GM23338 (cell line): ENCODE data around the gene COL18A1.

Experiments used
- CREB1 ChIP-seq: fragments of 250-450 bp; sonication (Bioruptor Pico); IDR thresholded peaks from 2 replicates; pipeline ENCODE4 v1.5.0; 2020; ENCODE audit warnings: low read depth, mild to moderate bottlenecking, moderate library complexity
- EZH2 ChIP-seq: fragments of 200-600 bp; sonication (generic); IDR thresholded peaks from one replicate; pipeline ENCODE4 v1.8.0; 2017; ENCODE audit warnings: antibody characterized with exemption, mild to moderate bottlenecking, low read depth; ENCODE audit not compliant: unreplicated experiment
- EZH2phosphoT487 ChIP-seq: fragments of 200-600 bp; sonication (generic); IDR thresholded peaks from one replicate; pipeline ENCODE4 v1.8.1; 2018; ENCODE audit warnings: antibody characterized with exemption; ENCODE audit not compliant: unreplicated experiment
- JUNB ChIP-seq: IDR thresholded peaks from one replicate; pipeline ENCODE4 v1.6.1; 2016; ENCODE audit warnings: antibody characterized with exemption; ENCODE audit not compliant: unreplicated experiment
- NANOG ChIP-seq: IDR thresholded peaks from 2 replicates; pipeline ENCODE4 v1.6.1; 2016; ENCODE audit warnings: antibody characterized with exemption, borderline replicate concordance
- POLR2AphosphoS5 ChIP-seq: IDR thresholded peaks from 2 replicates; pipeline ENCODE4 v1.6.1; 2016; ENCODE audit warnings: antibody characterized with exemption, low read depth
- TF ChIP-seq, protein P1 (sequence below), 2 experiments: fragments of 200-600 bp in 1 of 2; sonication (generic) in 1 of 2; conservative IDR thresholded peaks; 2 replicates each; pipeline versions ENCODE4 v1.5.1 to v1.6.1; 2016 to 2017; ENCODE audit warnings: antibody characterized with exemption in 2 of 2, low read depth in 2 of 2, mild to moderate bottlenecking in 2 of 2, moderate library complexity in 1 of 2
- TF ChIP-seq, protein P2 (sequence below): IDR thresholded peaks from 2 replicates; pipeline ENCODE4 v1.6.1; 2016; ENCODE audit warnings: antibody characterized with exemption

DNA sequence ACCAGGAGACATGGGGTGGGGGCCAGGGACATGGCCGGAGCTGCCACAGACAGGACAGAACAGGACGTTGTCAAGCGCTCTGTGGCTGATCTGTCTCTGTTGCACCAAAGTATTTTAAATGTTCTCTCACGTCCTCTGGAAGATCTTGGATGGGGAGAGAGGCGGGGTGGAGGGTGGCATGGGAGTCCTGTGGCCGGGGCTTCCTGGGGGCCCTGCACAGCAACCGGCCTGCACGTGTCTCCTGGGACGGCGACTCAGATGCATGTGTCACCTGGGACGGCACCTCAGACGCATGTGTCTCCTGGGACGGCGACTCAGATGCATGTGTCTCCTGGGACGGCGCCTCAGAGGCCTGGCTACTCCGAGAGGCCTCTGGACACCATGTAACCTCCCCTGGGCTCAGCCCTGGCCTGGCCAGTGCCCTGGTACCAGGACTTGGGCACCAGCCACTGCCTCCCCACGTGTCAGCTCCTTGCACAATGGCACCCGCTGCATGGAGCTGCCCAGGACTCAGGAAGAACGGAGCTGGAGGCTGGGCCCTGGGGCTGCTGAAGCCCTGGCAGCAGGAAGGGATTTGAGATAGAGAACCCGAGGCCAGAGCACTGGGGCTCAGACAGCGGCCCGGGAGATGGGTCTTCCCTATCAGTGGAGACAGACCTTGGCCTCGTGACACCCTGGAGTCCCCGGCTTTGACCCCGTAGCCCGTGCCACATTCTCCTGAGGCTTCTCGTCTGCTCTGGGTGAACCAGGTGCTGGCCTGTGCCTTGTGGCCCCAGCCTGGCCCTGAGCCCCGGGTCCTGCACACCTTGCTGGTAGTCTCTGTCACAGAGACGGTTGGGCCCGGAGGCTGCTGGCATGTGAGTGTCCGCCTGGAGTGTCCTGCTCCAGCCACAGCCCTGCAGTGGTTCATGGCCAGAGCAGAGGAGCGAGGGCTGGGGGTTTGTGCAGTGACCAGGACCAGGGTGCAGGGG lies 152.0 kb downstream of the COL18A1 start:
- TF ChIP-seq, protein P1, sequence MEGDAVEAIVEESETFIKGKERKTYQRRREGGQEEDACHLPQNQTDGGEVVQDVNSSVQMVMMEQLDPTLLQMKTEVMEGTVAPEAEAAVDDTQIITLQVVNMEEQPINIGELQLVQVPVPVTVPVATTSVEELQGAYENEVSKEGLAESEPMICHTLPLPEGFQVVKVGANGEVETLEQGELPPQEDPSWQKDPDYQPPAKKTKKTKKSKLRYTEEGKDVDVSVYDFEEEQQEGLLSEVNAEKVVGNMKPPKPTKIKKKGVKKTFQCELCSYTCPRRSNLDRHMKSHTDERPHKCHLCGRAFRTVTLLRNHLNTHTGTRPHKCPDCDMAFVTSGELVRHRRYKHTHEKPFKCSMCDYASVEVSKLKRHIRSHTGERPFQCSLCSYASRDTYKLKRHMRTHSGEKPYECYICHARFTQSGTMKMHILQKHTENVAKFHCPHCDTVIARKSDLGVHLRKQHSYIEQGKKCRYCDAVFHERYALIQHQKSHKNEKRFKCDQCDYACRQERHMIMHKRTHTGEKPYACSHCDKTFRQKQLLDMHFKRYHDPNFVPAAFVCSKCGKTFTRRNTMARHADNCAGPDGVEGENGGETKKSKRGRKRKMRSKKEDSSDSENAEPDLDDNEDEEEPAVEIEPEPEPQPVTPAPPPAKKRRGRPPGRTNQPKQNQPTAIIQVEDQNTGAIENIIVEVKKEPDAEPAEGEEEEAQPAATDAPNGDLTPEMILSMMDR (conservative IDR thresholded peaks at IDR 0.05; ENCODE audit: low read depth in 2 of 2) = no peak
- TF ChIP-seq, protein P2, sequence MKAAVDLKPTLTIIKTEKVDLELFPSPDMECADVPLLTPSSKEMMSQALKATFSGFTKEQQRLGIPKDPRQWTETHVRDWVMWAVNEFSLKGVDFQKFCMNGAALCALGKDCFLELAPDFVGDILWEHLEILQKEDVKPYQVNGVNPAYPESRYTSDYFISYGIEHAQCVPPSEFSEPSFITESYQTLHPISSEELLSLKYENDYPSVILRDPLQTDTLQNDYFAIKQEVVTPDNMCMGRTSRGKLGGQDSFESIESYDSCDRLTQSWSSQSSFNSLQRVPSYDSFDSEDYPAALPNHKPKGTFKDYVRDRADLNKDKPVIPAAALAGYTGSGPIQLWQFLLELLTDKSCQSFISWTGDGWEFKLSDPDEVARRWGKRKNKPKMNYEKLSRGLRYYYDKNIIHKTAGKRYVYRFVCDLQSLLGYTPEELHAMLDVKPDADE = no peak
- TF ChIP-seq CREB1 (no peak), EZH2 (no peak), JUNB (no peak), EZH2phosphoT487 (no peak), POLR2AphosphoS5 (no peak), NANOG (no peak)
